ENCODE measurements around the gene ICE1.
A peak's percentile ranks its signal among the peaks of the same experiment; 100 is the strongest.
"Not testable (repeated sequence)": the region's sequence is repeated elsewhere in the genome, so short reads cannot be mapped to it uniquely, and the experiment has no call there.

Gene ICE1

GRCh38 chr5:5490774-5491347 is 68.4 kb downstream of the ICE1 start:
- H3K4me3 ChIP-seq (ENCODE audit: low read depth, low read length): no peak overlapping the region
- H3K4me1 ChIP-seq (ENCODE audit: control insufficient read depth, insufficient read depth, low read length, unreplicated experiment): peaks cover 6% of the 10 kb centered on the region
- H3K27me3 ChIP-seq (ENCODE audit: insufficient read depth, low read length): peaks cover 12% of the 10 kb centered on the region; the same call in 1 of the 2 replicates
- H2AFZ ChIP-seq (ENCODE audit: low read length, unreplicated experiment): no peak overlapping the region
- H3K36me3 ChIP-seq (ENCODE audit: insufficient read depth, low read length): no peaks in the 10 kb centered on the region
- no peaks in the 10 kb centered on the region for H3K79me2 ChIP-seq (ENCODE audit: control insufficient read depth, insufficient read depth, low read length, unreplicated experiment)
- H3K27ac ChIP-seq (ENCODE audit: low read depth, low read length): no peak overlapping the region

DNA sequence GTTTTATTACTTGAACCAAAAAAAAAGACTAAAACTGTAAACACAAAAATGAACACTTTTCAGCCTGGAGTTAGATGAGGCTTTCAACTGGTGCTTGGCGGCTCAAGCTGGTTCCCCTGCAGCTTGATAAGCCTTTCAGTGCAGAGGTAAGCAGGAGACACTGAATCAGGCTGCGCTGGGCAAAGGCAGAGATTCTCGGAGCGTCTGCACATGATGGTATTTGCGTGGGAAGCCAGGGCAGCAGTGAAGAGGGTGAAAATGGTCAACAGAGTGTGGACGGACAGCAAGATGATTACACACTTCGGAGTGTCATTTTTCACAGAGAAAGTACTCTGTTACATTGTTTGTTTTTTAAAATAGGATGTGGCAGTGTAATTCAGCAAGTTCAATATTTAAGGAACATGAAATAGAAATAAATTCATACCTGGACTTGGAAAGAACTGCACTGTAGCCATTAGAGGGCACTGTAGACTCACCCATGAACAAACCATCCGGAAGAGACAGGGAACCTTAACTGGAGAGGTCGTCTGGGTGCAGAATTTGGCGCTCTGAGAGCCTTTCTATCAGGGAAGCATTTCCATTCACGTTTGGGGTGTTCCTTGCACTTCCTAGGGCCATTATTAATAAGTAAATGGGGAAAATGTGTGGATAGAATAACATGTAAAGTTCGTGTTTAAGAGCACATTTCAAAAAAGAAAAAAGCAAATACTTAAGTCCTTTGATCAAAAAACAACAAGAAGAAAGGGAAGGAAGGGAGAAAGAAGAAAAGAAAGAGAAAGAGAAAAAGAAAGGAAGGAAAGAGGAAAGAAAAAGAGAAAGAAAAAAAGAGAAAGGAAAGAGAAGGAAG is 69.8 kb downstream of the ICE1 start:
- peaks cover 21% of the 10 kb centered on the region for H3K27me3 ChIP-seq (ENCODE audit: insufficient read depth, low read length)
- H2AFZ ChIP-seq (ENCODE audit: low read length, unreplicated experiment): no peak overlapping the region
- H3K4me1 ChIP-seq (ENCODE audit: control insufficient read depth, insufficient read depth, low read length, unreplicated experiment): peaks cover 6% of the 10 kb centered on the region
- H3K79me2 ChIP-seq (ENCODE audit: control insufficient read depth, insufficient read depth, low read length, unreplicated experiment): no peaks in the 10 kb centered on the region
- H3K4me3 ChIP-seq (ENCODE audit: low read depth, low read length): no peak overlapping the region
- no peaks in the 10 kb centered on the region for H3K36me3 ChIP-seq (ENCODE audit: insufficient read depth, low read length)
- H3K27ac ChIP-seq (ENCODE audit: low read depth, low read length): no peak overlapping the region

DNA sequence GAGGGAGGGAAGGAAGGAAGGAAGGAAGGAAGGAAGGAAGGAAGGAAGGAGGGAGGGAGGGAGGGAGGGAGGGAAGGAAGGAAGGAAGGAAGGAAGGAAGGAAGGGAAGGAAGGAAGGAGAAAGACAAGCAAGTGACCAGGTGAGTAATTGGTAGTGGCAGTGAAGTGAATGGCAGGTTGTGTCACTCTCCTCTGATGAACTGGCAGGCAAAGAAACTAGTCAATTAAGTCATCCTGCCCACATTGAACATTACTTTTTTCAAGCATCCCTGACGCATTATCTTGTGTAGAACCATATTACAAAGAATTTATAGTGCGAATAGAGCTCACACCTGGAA is 70.4 kb downstream of the ICE1 start:
- H3K27me3 ChIP-seq (ENCODE audit: insufficient read depth, low read length): peaks cover 21% of the 10 kb centered on the region
- H3K27ac ChIP-seq (ENCODE audit: low read depth, low read length); H3K36me3 ChIP-seq (ENCODE audit: insufficient read depth, low read length): not testable (repeated sequence)

DNA sequence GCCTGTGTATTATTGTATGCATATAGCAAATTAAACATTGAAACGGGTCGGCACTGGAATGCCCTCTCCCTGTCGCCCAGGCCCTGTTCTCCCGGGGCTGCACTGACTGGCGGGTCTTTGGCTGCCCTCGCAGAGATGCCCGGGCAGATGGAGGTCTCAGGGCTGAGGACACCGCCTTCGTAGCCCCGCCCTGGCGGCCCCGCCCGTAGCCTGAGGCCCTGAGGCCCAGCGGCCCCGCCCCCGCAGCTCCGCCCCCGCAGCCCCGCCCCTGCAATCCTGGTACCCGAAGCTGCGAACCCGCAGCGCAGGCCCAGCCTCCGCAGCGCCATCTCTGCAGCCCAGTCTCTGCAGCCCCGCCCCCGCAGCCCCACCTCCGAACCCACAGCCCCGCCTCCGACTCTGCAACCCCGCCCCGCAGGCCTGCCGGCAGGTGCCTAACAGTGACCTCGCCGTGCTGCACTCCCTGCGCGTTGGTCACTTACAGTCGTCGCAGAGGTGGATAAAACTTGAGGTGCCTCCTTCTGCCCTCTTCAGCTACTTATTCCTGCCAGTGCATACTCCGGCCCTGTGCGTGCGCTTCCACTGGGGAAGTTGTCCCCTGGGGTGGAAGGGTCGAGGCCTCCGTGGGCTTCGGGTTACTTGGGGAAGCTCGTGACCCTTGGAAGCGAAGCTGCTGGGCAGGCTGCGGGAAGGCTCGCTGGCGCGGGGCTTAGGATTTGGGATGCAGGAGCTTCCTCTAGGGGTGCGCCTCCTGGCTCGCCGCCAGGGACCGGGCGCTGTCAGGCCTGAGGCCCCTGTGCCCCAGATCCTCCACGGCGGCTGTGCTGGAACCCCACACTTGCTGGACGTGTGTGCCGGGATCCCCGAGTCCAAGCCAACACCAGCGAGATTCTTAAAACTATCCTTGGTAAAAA is 72.3 kb downstream of the ICE1 start:
- peaks cover 39% of the 10 kb centered on the region for H3K27me3 ChIP-seq (ENCODE audit: insufficient read depth, low read length)
- H3K4me1 ChIP-seq (ENCODE audit: control insufficient read depth, insufficient read depth, low read length, unreplicated experiment): peaks cover 6% of the 10 kb centered on the region
- H3K79me2 ChIP-seq (ENCODE audit: control insufficient read depth, insufficient read depth, low read length, unreplicated experiment): no peaks in the 10 kb centered on the region
- peak overlapping the region; percentile 34 for H3K4me3 ChIP-seq (ENCODE audit: low read depth, low read length)
- H2AFZ ChIP-seq (ENCODE audit: low read length, unreplicated experiment): no peak overlapping the region
- no peak overlapping the region for H3K27ac ChIP-seq (ENCODE audit: low read depth, low read length)
- no peaks in the 10 kb centered on the region for H3K36me3 ChIP-seq (ENCODE audit: insufficient read depth, low read length)

More for the DNA sequence above, 70.4 kb downstream of the ICE1 start:
- not testable (repeated sequence) for H2AFZ ChIP-seq (ENCODE audit: low read length, unreplicated experiment); H3K4me3 ChIP-seq (ENCODE audit: low read depth, low read length); H3K4me1 ChIP-seq (ENCODE audit: control insufficient read depth, insufficient read depth, low read length, unreplicated experiment); H3K79me2 ChIP-seq (ENCODE audit: control insufficient read depth, insufficient read depth, low read length, unreplicated experiment)

GRCh38 chr5:5497152-5497788 is 74.8 kb downstream of the ICE1 start:
- Histone ChIP-seq H3K36me3 (ENCODE audit: insufficient read depth, low read length) (no peaks in the 10 kb centered on the region), H3K27me3 (ENCODE audit: insufficient read depth, low read length) (peaks cover 54% of the 10 kb centered on the region), H3K4me3 (ENCODE audit: low read depth, low read length) (no peak overlapping the region), H3K27ac (ENCODE audit: low read depth, low read length) (no peak overlapping the region), H3K79me2 (ENCODE audit: control insufficient read depth, insufficient read depth, low read length, unreplicated experiment) (no peaks in the 10 kb centered on the region), H3K4me1 (ENCODE audit: control insufficient read depth, insufficient read depth, low read length, unreplicated experiment) (peaks cover 6% of the 10 kb centered on the region), H2AFZ (ENCODE audit: low read length, unreplicated experiment) (no peak overlapping the region)

DNA sequence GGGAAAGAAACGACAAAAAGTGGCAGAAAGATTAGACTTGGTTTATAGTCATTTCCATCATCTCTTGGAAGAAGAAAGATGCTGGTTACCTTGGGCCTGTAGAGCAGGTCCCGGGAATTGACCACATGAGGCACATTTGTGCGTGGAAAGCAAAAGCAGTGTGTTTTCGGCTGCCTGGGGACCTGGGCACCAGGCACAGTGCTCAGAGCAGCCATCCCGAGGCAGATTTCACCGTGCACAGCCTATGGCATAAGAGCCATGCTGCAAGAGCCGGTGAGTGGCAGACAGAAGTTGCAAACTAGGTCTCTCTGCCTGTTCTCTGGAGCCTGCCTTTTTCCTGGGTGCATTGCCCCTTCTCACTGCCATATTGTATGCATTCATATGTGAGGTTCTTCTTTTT is 77.0 kb downstream of the ICE1 start:
- H2AFZ ChIP-seq (ENCODE audit: low read length, unreplicated experiment): no peak overlapping the region
- no peaks in the 10 kb centered on the region for H3K36me3 ChIP-seq (ENCODE audit: insufficient read depth, low read length)
- H3K4me3 ChIP-seq (ENCODE audit: low read depth, low read length): no peak overlapping the region
- no peaks in the 10 kb centered on the region for H3K79me2 ChIP-seq (ENCODE audit: control insufficient read depth, insufficient read depth, low read length, unreplicated experiment)
- peaks cover under 1% of the 10 kb centered on the region for H3K4me1 ChIP-seq (ENCODE audit: control insufficient read depth, insufficient read depth, low read length, unreplicated experiment)
- H3K27me3 ChIP-seq (ENCODE audit: insufficient read depth, low read length): peaks cover 50% of the 10 kb centered on the region
- no peak overlapping the region for H3K27ac ChIP-seq (ENCODE audit: low read depth, low read length)

GRCh38 chr5:5504325-5504724 is 81.8 kb downstream of the ICE1 start:
- H3K4me1 ChIP-seq (ENCODE audit: control insufficient read depth, insufficient read depth, low read length, unreplicated experiment): no peaks in the 10 kb centered on the region
- no peak overlapping the region for H3K27ac ChIP-seq (ENCODE audit: low read depth, low read length)
- no peak overlapping the region for H3K4me3 ChIP-seq (ENCODE audit: low read depth, low read length)
- no peaks in the 10 kb centered on the region for H3K36me3 ChIP-seq (ENCODE audit: insufficient read depth, low read length)
- no peaks in the 10 kb centered on the region for H3K79me2 ChIP-seq (ENCODE audit: control insufficient read depth, insufficient read depth, low read length, unreplicated experiment)
- no peak overlapping the region for H2AFZ ChIP-seq (ENCODE audit: low read length, unreplicated experiment)
- peaks cover 57% of the 10 kb centered on the region for H3K27me3 ChIP-seq (ENCODE audit: insufficient read depth, low read length)

DNA sequence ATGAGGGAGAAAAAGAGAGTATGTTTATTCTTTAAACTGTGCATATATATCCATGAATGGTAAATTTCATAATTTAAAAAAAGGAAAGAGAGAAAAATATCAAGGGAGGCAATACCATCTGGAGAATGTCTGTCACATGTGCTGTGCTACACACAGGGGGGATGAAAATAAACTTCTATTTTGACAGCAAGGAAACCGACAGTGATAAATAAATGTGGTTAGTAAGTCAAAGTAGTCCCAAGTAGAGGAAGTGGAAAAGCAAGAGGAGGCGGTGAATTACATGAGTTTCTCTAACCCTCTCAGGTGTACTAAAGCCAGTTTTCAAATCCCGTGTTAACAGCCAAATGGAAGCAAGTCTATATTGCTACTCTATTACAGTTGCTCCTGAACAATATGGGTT is 83.3 kb downstream of the ICE1 start:
- Histone ChIP-seq H3K79me2 (ENCODE audit: control insufficient read depth, insufficient read depth, low read length, unreplicated experiment) (no peaks in the 10 kb centered on the region), H3K27me3 (ENCODE audit: insufficient read depth, low read length) (peaks cover 61% of the 10 kb centered on the region), H2AFZ (ENCODE audit: low read length, unreplicated experiment) (no peak overlapping the region), H3K27ac (ENCODE audit: low read depth, low read length) (no peak overlapping the region), H3K4me3 (ENCODE audit: low read depth, low read length) (no peak overlapping the region), H3K4me1 (ENCODE audit: control insufficient read depth, insufficient read depth, low read length, unreplicated experiment) (no peaks in the 10 kb centered on the region), H3K36me3 (ENCODE audit: insufficient read depth, low read length) (no peaks in the 10 kb centered on the region)

DNA sequence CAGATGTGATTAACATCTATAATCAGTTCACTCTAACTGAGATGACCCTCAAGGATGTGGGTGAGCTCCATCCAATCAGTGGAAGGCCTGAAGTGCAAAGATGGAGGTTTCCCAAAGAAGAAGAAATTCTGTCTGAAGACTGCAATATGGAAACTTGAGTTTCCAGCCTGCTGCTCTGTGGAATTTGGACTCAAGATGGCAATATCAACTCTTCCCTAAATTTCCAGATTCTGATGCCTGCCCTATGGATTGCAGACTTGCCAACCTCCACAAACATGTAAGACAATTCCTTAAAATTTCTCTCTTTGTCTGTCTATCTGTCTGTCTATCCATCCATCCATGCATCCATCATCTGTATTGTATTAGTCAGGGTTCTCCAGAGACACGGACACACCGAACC is 85.9 kb downstream of the ICE1 start:
- no peak overlapping the region for H3K27ac ChIP-seq (ENCODE audit: low read depth, low read length)
- no peaks in the 10 kb centered on the region for H3K79me2 ChIP-seq (ENCODE audit: control insufficient read depth, insufficient read depth, low read length, unreplicated experiment)
- H3K27me3 ChIP-seq (ENCODE audit: insufficient read depth, low read length): peaks cover 69% of the 10 kb centered on the region
- no peaks in the 10 kb centered on the region for H3K4me1 ChIP-seq (ENCODE audit: control insufficient read depth, insufficient read depth, low read length, unreplicated experiment)
- H2AFZ ChIP-seq (ENCODE audit: low read length, unreplicated experiment): no peak overlapping the region
- no peaks in the 10 kb centered on the region for H3K36me3 ChIP-seq (ENCODE audit: insufficient read depth, low read length)
- no peak overlapping the region for H3K4me3 ChIP-seq (ENCODE audit: low read depth, low read length)

DNA sequence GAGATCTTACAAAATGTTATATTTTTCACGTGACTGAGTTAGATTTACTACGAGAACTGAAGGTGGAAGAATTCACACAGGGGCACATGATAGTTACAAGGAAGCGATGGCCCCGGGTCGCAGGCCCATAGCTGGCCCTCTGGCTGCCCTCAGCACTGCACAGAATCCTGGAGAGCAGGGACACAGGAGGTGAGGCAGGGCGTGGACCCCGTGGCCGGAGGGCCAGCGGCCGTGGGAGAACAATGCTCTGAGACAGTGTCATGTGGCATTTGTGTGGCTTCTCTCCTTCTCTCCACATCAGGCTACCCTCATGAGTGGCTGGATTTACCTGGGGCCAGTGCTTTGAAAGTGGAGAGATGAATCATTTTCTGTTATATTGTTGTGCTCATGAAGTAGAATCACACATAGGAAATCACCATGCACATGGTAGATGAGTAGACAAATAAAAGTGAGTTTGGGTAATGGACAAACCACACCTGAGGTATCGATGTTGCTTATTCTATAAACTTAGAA is 89.5 kb downstream of the ICE1 start:
- Histone ChIP-seq H3K36me3 (ENCODE audit: insufficient read depth, low read length) (no peaks in the 10 kb centered on the region), H3K79me2 (ENCODE audit: control insufficient read depth, insufficient read depth, low read length, unreplicated experiment) (no peaks in the 10 kb centered on the region), H3K27me3 (ENCODE audit: insufficient read depth, low read length) (peaks cover 59% of the 10 kb centered on the region), H3K4me1 (ENCODE audit: control insufficient read depth, insufficient read depth, low read length, unreplicated experiment) (no peaks in the 10 kb centered on the region), H2AFZ (ENCODE audit: low read length, unreplicated experiment) (no peak overlapping the region), H3K4me3 (ENCODE audit: low read depth, low read length) (no peak overlapping the region), H3K27ac (ENCODE audit: low read depth, low read length) (no peak overlapping the region)
